Thyroid gland (tissue), 4 donors: ENCODE measurements around the gene DIPK2A.

ENCODE experiments used
- POLR2A ChIP-seq, 2 donors: fragments of 450-650 bp; IDR thresholded peaks; one replicate each; pipeline ENCODE4 v1.6.1; 2017; ENCODE audit warnings: antibody characterized with exemption in 2 of 2, mild to moderate bottlenecking in 2 of 2, moderate library complexity in 1 of 2
- TF ChIP-seq, protein P1 (sequence below), 6 experiments: fragments of 200-600 bp in 3 of 6; fragments of 450-650 bp in 3 of 6; sonication (generic) in 3 of 6; IDR thresholded peaks; one replicate each; pipeline ENCODE4 v1.5.1; 2016 to 2019; ENCODE audit warnings: antibody characterized with exemption in 6 of 6, mild to moderate bottlenecking in 2 of 6, inconsistent platforms in 1 of 6, moderate library complexity in 1 of 6

DNA sequence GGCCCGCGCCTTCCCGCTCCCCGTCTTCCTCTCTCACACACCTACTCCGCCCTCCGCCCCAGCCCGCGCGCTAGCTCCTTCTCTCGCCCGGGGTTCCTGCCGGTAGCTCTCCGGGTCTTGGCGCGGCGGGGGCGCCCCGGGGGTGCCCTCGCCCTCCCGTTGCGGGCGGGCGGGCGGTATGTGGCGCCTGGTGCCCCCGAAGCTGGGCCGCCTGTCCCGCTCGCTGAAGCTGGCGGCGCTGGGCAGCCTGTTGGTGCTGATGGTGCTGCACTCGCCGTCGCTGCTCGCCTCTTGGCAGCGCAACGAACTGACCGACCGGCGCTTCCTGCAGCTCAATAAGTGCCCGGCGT, 507 bp downstream of the DIPK2A start:
- TF ChIP-seq, protein P1, sequence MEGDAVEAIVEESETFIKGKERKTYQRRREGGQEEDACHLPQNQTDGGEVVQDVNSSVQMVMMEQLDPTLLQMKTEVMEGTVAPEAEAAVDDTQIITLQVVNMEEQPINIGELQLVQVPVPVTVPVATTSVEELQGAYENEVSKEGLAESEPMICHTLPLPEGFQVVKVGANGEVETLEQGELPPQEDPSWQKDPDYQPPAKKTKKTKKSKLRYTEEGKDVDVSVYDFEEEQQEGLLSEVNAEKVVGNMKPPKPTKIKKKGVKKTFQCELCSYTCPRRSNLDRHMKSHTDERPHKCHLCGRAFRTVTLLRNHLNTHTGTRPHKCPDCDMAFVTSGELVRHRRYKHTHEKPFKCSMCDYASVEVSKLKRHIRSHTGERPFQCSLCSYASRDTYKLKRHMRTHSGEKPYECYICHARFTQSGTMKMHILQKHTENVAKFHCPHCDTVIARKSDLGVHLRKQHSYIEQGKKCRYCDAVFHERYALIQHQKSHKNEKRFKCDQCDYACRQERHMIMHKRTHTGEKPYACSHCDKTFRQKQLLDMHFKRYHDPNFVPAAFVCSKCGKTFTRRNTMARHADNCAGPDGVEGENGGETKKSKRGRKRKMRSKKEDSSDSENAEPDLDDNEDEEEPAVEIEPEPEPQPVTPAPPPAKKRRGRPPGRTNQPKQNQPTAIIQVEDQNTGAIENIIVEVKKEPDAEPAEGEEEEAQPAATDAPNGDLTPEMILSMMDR (IDR thresholded peaks at IDR 0.05) = no peak
- no peak for TF ChIP-seq POLR2A (IDR thresholded peaks at IDR 0.05)
